ENCODE data around the gene MYO18A. TPM values are rescaled to one million over a fixed set of nuclear protein-coding genes. Genes with fewer than 3 reads are reported as not detected.

Gene MYO18A
- total and polyA plus RNA-seq, 2 of the 4 experiments (the other 2 are of a cell fraction) = 22.4 to 39.1 TPM

- Histone ChIP-seq H3K4me2 (ENCODE audit: low read depth, low read length) (no peak overlapping the region), H3K36me3 (ENCODE audit: control insufficient read depth, insufficient read depth, low read length) (peaks cover 48% of the 10 kb centered on the region), H3K18ac (ENCODE audit: low read depth, low read length) (no peak overlapping the region), H4K20me1 (ENCODE audit: insufficient read depth, low read length) (no peaks in the 10 kb centered on the region; the same call in 1 of the 2 replicates), H3K14ac (replicated peaks; ENCODE audit: low read depth, low read length) (no peak overlapping the region), H3K9me1 (ENCODE audit: insufficient read depth, low read length) (peaks cover 6% of the 10 kb centered on the region; the same call in 1 of the 2 replicates), H2BK5ac (ENCODE audit: low read depth, low read length, poor library complexity, severe bottlenecking) (no peak overlapping the region), H3K9ac (ENCODE audit: low read depth, low read length) (no peak overlapping the region), H3K9me3 (ENCODE audit: control insufficient read depth, insufficient read depth, low read length) (no peaks in the 10 kb centered on the region), H2BK20ac (ENCODE audit: low read depth, low read length) (no peak overlapping the region), H2BK15ac (ENCODE audit: low read depth, low read length) (no peak overlapping the region), H3K4me3 (ENCODE audit: insufficient read depth, low read depth, low read length) (no peak overlapping the region), H3K27me3 (ENCODE audit: control insufficient read depth, insufficient read depth, low read length) (no peaks in the 10 kb centered on the region), H2AK9ac (replicated peaks; ENCODE audit: low read depth, low read length, poor library complexity) (no peak overlapping the region), H3K27ac (ENCODE audit: insufficient read depth, low read length) (no peak overlapping the region), H4K8ac (ENCODE audit: low read depth in 2 of 2, low read length in 2 of 2) (no peak overlapping the region), H3K4ac (ENCODE audit: low read depth, low read length) (no peak overlapping the region), H2AK5ac (ENCODE audit: low read depth, low read length) (no peak overlapping the region), H4K91ac (ENCODE audit: insufficient read depth, low read depth, low read length) (no peak overlapping the region), H3K23ac (ENCODE audit: low read depth, low read length) (no peak overlapping the region), H3K56ac (ENCODE audit: extremely low read depth, insufficient read depth, low read length) (no peak overlapping the region), H3K79me1 (ENCODE audit: low read depth in 1 of 2, low read length in 2 of 2) (no peaks in the 10 kb centered on the region), H2AFZ (replicated peaks; ENCODE audit: low read length, poor library complexity) (no peak overlapping the region), H2BK120ac (ENCODE audit: low read depth, low read length) (no peak overlapping the region), H3K4me1 (ENCODE audit: control insufficient read depth, insufficient read depth, low read length) (no peaks in the 10 kb centered on the region; the same call in 1 of the 2 replicates), H4K5ac (ENCODE audit: low read depth, low read length) (no peak overlapping the region)
- TF ChIP-seq MAZ (IDR thresholded peaks at IDR 0.05; ENCODE audit: borderline replicate concordance, low read depth, low read length) = no peak
- no peak for TF ChIP-seq MAFK (IDR thresholded peaks at IDR 0.05; ENCODE audit: low read depth, low read length)
- TF ChIP-seq ELK1 (IDR thresholded peaks at IDR 0.05; ENCODE audit: borderline replicate concordance, low read depth, low read length) = no peak
- no peak for TF ChIP-seq SMC3 (IDR thresholded peaks at IDR 0.05; ENCODE audit: low read depth, low read length)
- TF ChIP-seq RCOR1 (IDR thresholded peaks at IDR 0.05; ENCODE audit: insufficient replicate concordance, low read length) = no peak
- TF ChIP-seq CHD1 (IDR thresholded peaks at IDR 0.05; ENCODE audit: low read depth, low read length) = no peak
- TF ChIP-seq NFE2L2 (IDR thresholded peaks at IDR 0.05; ENCODE audit: low read depth, low read length) = no peak
- TF ChIP-seq CTCF (conservative IDR thresholded peaks at IDR 0.05; ENCODE audit: low read depth, low read length) = no peak
- no peak for TF ChIP-seq CEBPB (IDR thresholded peaks at IDR 0.05; ENCODE audit: low read depth, low read length)
- TF ChIP-seq RFX5 (IDR thresholded peaks at IDR 0.05; ENCODE audit: low read depth, low read length) = no peak
- no peak for TF ChIP-seq RAD21 (IDR thresholded peaks at IDR 0.05; ENCODE audit: low read length)
- TF ChIP-seq POLR2A (IDR thresholded peaks at IDR 0.05; ENCODE audit: low read depth, low read length) = no peak
- CTCF ChIA-PET = interaction anchor here (1.1 to 1.4 kb wide), 2 partner anchors 22 to 32 kb away, joined by 3 read pairs; no protein-coding TSS in a partner anchor
- POLR2A ChIA-PET (ENCODE audit: unreplicated experiment) = no interaction called here
- intact Hi-C loops (cut with micrococcal nuclease) = no loop called here
- no CpG with 5 or more reads among the region's 12 CpGs for WGBS, 2 experiments (ENCODE audit: extremely low coverage in 2 of 2, insufficient read length in 1 of 2)
- in situ Hi-C loops (cut with MboI; ENCODE audit: low sequenced_read_pairs) = no loop called here
- dilution Hi-C loops (cut with HindIII; ENCODE audit: low sequenced_read_pairs, unreplicated experiment) = no loop called here
- DNase-seq (no peak), ATAC-seq (ENCODE audit: low read depth) (no peak)
- BruUV-seq (replicated peaks) = no TSS peak
Observed at GRCh38 chr17:29085223-29085622, 95.0 kb downstream of the MYO18A start.

Data from IMR-90 (cell line).